Gastrocnemius medialis (tissue), 4 donors: ENCODE results near the gene LARGE1. TPM values are rescaled to one million over a fixed set of nuclear protein-coding genes. Genes with fewer than 3 reads are reported as not detected.

ENCODE experiments used
- ATAC-seq, 2 donors: fragments of 150-250 bp; one replicate each; pipeline ENCODE4 v1.9.1; 2016
- DNase-seq, 2 donors: peaks; one replicate each; pipeline ENCODE4 v3.0.0-alpha.2; 2019
- H3K27ac ChIP-seq, 4 donors: fragments of 200-600 bp; sonication (generic); 1 replicate in 1 of 4; 2 replicates in 3 of 4; pipeline ENCODE4 v1.5.1; 2016 to 2018; ENCODE audit warnings: mild to moderate bottlenecking in 2 of 4, moderate library complexity in 1 of 4
- H3K27me3 ChIP-seq, 3 donors: fragments of 200-600 bp; sonication (generic) in 2 of 3; 1 replicate in 1 of 3; 2 replicates in 2 of 3; pipeline versions ENCODE4 v1.5.1 to v1.6.0; 2016 to 2019; ENCODE audit warnings: mild to moderate bottlenecking in 1 of 3, moderate library complexity in 1 of 3
- H3K36me3 ChIP-seq, 2 donors: fragments of 200-600 bp; sonication (generic) in 1 of 2; one replicate each; pipeline ENCODE4 v1.5.1; 2017 to 2018
- H3K4me1 ChIP-seq, 2 donors: fragments of 200-600 bp; sonication (generic) in 1 of 2; one replicate each; pipeline ENCODE4 v1.5.1; 2016 to 2017; ENCODE audit warnings: mild to moderate bottlenecking in 2 of 2
- H3K4me3 ChIP-seq, 4 donors: fragments of 200-600 bp; sonication (generic) in 3 of 4; 1 replicate in 1 of 4; 2 replicates in 3 of 4; pipeline ENCODE4 v1.5.1; 2016 to 2019; ENCODE audit warnings: mild to moderate bottlenecking in 2 of 4
- H3K9me3 ChIP-seq, 3 donors: fragments of 200-600 bp; sonication (generic) in 2 of 3; 1 replicate in 1 of 3; 2 replicates in 2 of 3; pipeline ENCODE4 v1.5.1; 2016 to 2019
- POLR2A ChIP-seq, 2 donors: fragments of 450-650 bp; IDR thresholded peaks; one replicate each; pipeline ENCODE4 v1.6.1; 2017; ENCODE audit warnings: antibody characterized with exemption in 2 of 2, mild to moderate bottlenecking in 2 of 2, moderate library complexity in 2 of 2
- in situ Hi-C, 4 donors: fragments of 200-750 bp; cut with MboI; loops; one replicate each; pipeline versions ENCODE4 v1.15.0 to v1.8.0; 2017; ENCODE audit warnings: low sequenced_read_pairs in 4 of 4
- intact Hi-C: fragments of 100-400 bp; cut with DNase I; formaldehyde crosslinking; loops from one replicate; pipeline ENCODE4 v1.15.1; 2023; ENCODE audit warnings: low total_unique reads
- total RNA-seq, 4 donors: library from RNA; depleted of rRNA; stranded (reverse); fragments of >200 nt; gene quantifications; one replicate each; pipeline versions ENCODE4 v1.1.0 to v1.2.3, GENCODE V29; 2016
- TF ChIP-seq, protein P1 (sequence below), 5 experiments: fragments of 450-650 bp in 3 of 5; fragments of 200-600 bp in 2 of 5; sonication (generic) in 2 of 5; IDR thresholded peaks in 4 of 5; conservative IDR thresholded peaks in 1 of 5; 1 replicate in 4 of 5; 2 replicates in 1 of 5; pipeline ENCODE4 v1.5.1; 2016 to 2019; ENCODE audit warnings: antibody characterized with exemption in 5 of 5, mild to moderate bottlenecking in 3 of 5, moderate library complexity in 3 of 5

LARGE1 gene
- total RNA-seq, 4 donors from 2014 or later: 48.5 to 91.0 (median 68.4) TPM

DNA sequence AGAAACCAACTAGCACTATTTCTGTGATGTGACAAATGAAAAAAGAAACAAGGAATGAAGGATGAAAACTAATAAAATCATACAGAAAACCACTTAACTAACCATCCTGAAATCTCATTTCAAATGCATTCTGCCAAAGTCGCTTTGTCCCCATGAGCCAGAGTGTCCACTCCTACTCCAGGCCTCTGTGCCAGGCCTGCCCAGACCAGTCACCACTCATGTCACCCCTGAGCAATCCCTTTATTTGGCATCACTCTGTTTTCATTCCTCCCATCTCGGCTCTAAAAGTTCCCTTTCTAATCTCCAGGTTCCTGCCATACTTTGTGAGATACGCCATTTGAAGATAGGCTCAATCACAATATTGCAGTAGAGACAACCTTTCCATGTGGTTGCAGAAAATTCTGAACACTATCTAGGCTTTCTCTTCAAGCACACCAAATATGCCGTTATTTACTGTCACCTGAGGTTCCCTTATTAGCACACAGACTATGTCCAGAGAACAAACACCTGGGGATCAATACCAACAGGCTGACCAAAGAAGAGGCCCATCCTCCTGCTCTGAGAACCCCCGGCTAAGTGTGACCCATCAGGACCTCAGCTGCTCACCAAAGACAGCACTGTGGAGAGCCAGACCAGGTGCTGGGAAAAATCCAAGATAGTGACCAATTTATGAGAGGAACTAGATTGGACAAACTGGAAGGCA is 202.4 kb downstream of the LARGE1 start:
- TF ChIP-seq POLR2A (IDR thresholded peaks at IDR 0.05): no peak
- TF ChIP-seq, protein P1, sequence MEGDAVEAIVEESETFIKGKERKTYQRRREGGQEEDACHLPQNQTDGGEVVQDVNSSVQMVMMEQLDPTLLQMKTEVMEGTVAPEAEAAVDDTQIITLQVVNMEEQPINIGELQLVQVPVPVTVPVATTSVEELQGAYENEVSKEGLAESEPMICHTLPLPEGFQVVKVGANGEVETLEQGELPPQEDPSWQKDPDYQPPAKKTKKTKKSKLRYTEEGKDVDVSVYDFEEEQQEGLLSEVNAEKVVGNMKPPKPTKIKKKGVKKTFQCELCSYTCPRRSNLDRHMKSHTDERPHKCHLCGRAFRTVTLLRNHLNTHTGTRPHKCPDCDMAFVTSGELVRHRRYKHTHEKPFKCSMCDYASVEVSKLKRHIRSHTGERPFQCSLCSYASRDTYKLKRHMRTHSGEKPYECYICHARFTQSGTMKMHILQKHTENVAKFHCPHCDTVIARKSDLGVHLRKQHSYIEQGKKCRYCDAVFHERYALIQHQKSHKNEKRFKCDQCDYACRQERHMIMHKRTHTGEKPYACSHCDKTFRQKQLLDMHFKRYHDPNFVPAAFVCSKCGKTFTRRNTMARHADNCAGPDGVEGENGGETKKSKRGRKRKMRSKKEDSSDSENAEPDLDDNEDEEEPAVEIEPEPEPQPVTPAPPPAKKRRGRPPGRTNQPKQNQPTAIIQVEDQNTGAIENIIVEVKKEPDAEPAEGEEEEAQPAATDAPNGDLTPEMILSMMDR (IDR thresholded peaks at IDR 0.05 in 4 of 5, conservative IDR thresholded peaks at IDR 0.05 in 1 of 5): no peak
- no peaks in the 10 kb centered on the region for H3K4me1 ChIP-seq
- intact Hi-C loops: no loop called here
- no peak overlapping the region for H3K27ac ChIP-seq
- H3K27me3 ChIP-seq: no peaks in the 10 kb centered on the region
- DNase-seq (no peak), ATAC-seq (no peak)
- in situ Hi-C loops: no loop called here
- H3K4me3 ChIP-seq: no peak overlapping the region
- H3K9me3 ChIP-seq: no peaks in the 10 kb centered on the region
- H3K36me3 ChIP-seq: no peaks in the 10 kb centered on the region

DNA sequence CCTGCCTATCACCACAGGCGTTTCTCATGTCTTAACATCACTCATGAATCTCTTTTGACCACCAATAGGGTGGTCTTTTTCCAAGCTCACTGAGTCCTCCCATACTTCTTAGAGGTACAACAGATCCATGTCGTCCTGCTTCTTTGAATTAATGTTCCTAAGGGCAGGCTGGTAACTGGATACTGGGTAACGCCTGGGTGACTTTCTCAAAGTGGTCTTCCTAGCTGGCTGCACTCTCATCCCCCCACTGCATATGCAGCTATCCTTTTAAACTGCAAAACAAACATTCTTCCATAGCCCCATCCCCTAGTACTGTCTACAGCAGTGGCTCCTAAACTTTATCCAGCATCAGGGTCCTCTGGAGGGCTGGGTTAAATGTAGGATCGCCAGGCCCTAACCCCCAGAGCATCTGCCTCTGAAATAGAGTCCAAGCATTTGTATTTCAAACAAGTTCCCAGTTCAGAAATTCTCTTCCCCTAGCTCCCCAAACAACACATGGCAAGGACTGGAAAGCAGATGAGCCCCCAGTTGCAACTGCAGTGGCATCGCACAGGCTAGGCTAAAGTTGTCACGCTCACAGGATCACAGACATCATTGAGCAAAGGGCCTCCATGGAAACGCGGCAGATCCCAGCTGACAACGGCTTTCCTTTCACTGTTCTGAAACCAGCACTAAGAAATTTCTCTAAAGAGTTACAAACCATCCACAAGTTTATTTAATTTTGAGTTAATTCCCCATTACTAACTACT is 204.9 kb downstream of the LARGE1 start:
- DNase-seq: no peak
- no peak overlapping the region for H3K4me3 ChIP-seq
- H3K9me3 ChIP-seq: no peaks in the 10 kb centered on the region
- intact Hi-C loops (no loop called here), in situ Hi-C loops (no loop called here)
- no peaks in the 10 kb centered on the region for H3K27me3 ChIP-seq
- no peaks in the 10 kb centered on the region for H3K36me3 ChIP-seq
- no peak overlapping the region for H3K27ac ChIP-seq
- TF ChIP-seq POLR2A (IDR thresholded peaks at IDR 0.05): no peak
- TF ChIP-seq, protein P1 (IDR thresholded peaks at IDR 0.05 in 4 of 5, conservative IDR thresholded peaks at IDR 0.05 in 1 of 5): no peak
- no peak for ATAC-seq
- peaks cover 2 to 5% of the 10 kb centered on the region in 2 donors for H3K4me1 ChIP-seq

DNA sequence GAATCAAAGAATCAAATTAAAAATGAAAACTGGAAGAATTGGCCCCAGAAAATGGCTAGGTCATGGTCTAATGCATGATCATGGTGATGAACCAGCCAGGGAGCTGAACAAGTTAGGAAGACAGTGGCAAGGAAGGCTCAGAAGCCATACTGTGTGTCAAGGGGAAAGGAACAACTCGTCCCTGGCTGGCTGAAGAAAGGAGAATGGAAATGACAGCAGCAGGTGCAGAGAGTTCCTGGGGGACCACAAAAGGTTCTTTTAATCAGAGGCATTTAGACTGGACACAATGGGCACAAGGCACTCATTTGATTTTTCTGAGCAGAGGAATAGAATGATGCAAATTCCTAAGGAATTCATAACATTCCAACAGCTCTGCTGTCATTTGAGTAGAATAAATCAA is 209.9 kb downstream of the LARGE1 start:
- Histone ChIP-seq H3K9me3 (no peaks in the 10 kb centered on the region), H3K36me3 (no peaks in the 10 kb centered on the region), H3K4me3 (no peak overlapping the region), H3K27me3 (no peaks in the 10 kb centered on the region), H3K27ac (peak overlapping the region in 2 of 4 donors; percentile 24 to 55), H3K4me1 (peaks cover 4 to 11% of the 10 kb centered on the region in 2 donors)
- DNase-seq (peak; percentile 31 to 34), ATAC-seq (peak; percentile 85 to 91)
- TF ChIP-seq, protein P1 (IDR thresholded peaks at IDR 0.05 in 4 of 5, conservative IDR thresholded peaks at IDR 0.05 in 1 of 5): no peak
- no peak for TF ChIP-seq POLR2A (IDR thresholded peaks at IDR 0.05)
- in situ Hi-C loops: no loop called here
- intact Hi-C loops: no loop called here

DNA sequence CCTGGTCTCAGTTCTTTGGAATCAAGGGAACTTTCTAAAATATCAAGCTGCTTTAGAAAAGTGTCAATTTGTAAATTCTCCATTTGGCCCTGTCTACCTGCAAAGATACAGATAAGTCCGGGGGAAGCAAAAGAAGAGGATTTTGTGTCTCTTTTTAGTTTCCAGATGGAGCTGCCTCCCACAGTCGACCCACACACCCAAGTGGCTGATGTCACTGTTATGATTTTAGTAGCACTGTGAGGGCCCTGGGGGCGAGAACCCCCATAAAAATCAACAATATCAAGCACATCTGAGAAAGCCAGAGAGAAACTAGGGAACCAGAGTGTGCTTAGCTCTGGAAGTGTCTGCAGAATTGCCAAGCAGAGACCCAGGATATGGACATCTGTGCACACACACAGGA is 212.7 kb downstream of the LARGE1 start:
- H3K27me3 ChIP-seq: no peaks in the 10 kb centered on the region
- ATAC-seq (no peak), DNase-seq (no peak)
- no peak overlapping the region for H3K27ac ChIP-seq
- TF ChIP-seq, protein P1 (IDR thresholded peaks at IDR 0.05 in 4 of 5, conservative IDR thresholded peaks at IDR 0.05 in 1 of 5): no peak
- no peak for TF ChIP-seq POLR2A (IDR thresholded peaks at IDR 0.05)
- H3K9me3 ChIP-seq: no peaks in the 10 kb centered on the region
- peaks cover 4 to 11% of the 10 kb centered on the region in 2 donors for H3K4me1 ChIP-seq
- in situ Hi-C loops: no loop called here
- H3K36me3 ChIP-seq: no peaks in the 10 kb centered on the region
- H3K4me3 ChIP-seq: no peak overlapping the region
- intact Hi-C loops: no loop called here
